ENCODE results near the gene ITGA3. TPM values are rescaled to one million over a fixed set of nuclear protein-coding genes. Genes with fewer than 3 reads are reported as not detected.

ITGA3 gene
- polyA plus RNA-seq, 1 of the 3 experiments (the other 2 are of a cell fraction) = 766 TPM

GRCh38 chr17:50056217-50056960, 479 bp downstream of the ITGA3 start (continued):
- TF ChIP-seq NFIC (IDR thresholded peaks at IDR 0.05; ENCODE audit: borderline replicate concordance) (no peak), GABPA (IDR thresholded peaks at IDR 0.05; ENCODE audit: low read depth) (no peak), MAX (IDR thresholded peaks at IDR 0.05; ENCODE audit: low read depth) (no peak), RFX5 (IDR thresholded peaks at IDR 0.05; ENCODE audit: low read length) (no peak), RXRA (IDR thresholded peaks at IDR 0.05; ENCODE audit: borderline replicate concordance, low read depth) (no peak; the same call in 1 of the 2 replicates), SMC3 (IDR thresholded peaks at IDR 0.05; ENCODE audit: low read depth, low read length) (peak; percentile 32; the same call in 1 of the 2 replicates), MXI1 (IDR thresholded peaks at IDR 0.05; ENCODE audit: low read depth, low read length) (0 out of 2 replicates have a peak, but pooled peaks have one; percentile 52), EZH2phosphoT487 (IDR thresholded peaks at IDR 0.05; ENCODE audit: borderline replicate concordance, low read depth) (no peak), NRF1 (IDR thresholded peaks at IDR 0.05; ENCODE audit: low read depth, low read length) (no peak), YY1 (IDR thresholded peaks at IDR 0.05; ENCODE audit: low read depth) (no peak)
- TF ChIP-seq, protein P1, sequence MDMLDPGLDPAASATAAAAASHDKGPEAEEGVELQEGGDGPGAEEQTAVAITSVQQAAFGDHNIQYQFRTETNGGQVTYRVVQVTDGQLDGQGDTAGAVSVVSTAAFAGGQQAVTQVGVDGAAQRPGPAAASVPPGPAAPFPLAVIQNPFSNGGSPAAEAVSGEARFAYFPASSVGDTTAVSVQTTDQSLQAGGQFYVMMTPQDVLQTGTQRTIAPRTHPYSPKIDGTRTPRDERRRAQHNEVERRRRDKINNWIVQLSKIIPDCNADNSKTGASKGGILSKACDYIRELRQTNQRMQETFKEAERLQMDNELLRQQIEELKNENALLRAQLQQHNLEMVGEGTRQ (IDR thresholded peaks at IDR 0.05; ENCODE audit: borderline replicate concordance, low read depth, low read length) = no peak

DNA sequence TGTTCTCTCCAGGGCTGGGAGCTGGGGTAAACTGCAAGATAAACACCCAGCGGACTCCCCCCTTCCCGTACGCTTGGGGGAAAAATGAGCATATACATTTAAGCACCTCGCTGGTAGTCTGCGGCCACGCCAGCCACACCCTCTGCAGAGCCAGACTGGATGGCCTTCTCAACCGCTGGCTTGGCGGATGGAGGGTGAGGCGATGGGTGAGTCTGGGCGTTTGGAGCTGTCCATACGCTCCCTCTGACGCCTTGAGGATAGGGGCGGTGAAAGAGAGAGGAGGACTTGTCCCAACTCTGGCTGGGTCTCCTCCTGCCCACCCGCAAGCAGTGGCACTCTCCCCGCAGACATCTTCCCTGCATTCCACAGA, 1.0 kb downstream of the ITGA3 start:
- Histone ChIP-seq H3K36me3 (replicated peaks in 1 of 2; ENCODE audit: control insufficient read depth in 1 of 2, insufficient read depth in 2 of 2, low read length in 1 of 2) (peaks cover 0 to 37% of the 10 kb centered on the region in 2 experiments), H3K4me3 (ENCODE audit: low read depth in 2 of 2, low read length in 1 of 2) (peak overlapping the region; percentile 90 to 91), H4K20me1 (ENCODE audit: insufficient read depth) (no peaks in the 10 kb centered on the region), H3K4me1 (ENCODE audit: control insufficient read depth in 1 of 2, insufficient read depth in 2 of 2, low read depth in 1 of 2, low read length in 1 of 2) (peaks cover 61 to 67% of the 10 kb centered on the region in 2 experiments), H2AFZ (ENCODE audit: low read depth) (no peak overlapping the region), H3K79me2 (ENCODE audit: insufficient read depth) (peaks cover 97% of the 10 kb centered on the region), H3F3A (replicated peaks; ENCODE audit: insufficient read depth) (peaks cover 87% of the 10 kb centered on the region), H3K27me3 (ENCODE audit: insufficient read depth) (no peaks in the 10 kb centered on the region), H3K9ac (peak overlapping the region; percentile 98), H3K27ac (ENCODE audit: low read depth in 2 of 2, low read length in 1 of 2) (peak overlapping the region; percentile 90 to 100), H3K9me2 (no peaks in the 10 kb centered on the region), H3K9me3 (no peaks in the 10 kb centered on the region), H3K4me2 (peak overlapping the region; percentile 96)
- ChIA-PET POLR2A (interaction anchor here (1.1 to 1.6 kb wide), 3 partner anchors 18 to 122 kb away, joined by 3 read pairs; no protein-coding TSS in a partner anchor), CTCF (interaction anchor here (0.8 to 9.0 kb wide), 25 partner anchors 9 to 240 kb away, joined by 3 to 126 read pairs (median 6); partner anchors contain the start of genes DLX3 and PDK2)
- DNase-seq = no peak
- 29% methylated on average over 15 of the region's 15 CpGs for WGBS (ENCODE audit: low lambda C conversion rate)
- TF ChIP-seq, protein P2, sequence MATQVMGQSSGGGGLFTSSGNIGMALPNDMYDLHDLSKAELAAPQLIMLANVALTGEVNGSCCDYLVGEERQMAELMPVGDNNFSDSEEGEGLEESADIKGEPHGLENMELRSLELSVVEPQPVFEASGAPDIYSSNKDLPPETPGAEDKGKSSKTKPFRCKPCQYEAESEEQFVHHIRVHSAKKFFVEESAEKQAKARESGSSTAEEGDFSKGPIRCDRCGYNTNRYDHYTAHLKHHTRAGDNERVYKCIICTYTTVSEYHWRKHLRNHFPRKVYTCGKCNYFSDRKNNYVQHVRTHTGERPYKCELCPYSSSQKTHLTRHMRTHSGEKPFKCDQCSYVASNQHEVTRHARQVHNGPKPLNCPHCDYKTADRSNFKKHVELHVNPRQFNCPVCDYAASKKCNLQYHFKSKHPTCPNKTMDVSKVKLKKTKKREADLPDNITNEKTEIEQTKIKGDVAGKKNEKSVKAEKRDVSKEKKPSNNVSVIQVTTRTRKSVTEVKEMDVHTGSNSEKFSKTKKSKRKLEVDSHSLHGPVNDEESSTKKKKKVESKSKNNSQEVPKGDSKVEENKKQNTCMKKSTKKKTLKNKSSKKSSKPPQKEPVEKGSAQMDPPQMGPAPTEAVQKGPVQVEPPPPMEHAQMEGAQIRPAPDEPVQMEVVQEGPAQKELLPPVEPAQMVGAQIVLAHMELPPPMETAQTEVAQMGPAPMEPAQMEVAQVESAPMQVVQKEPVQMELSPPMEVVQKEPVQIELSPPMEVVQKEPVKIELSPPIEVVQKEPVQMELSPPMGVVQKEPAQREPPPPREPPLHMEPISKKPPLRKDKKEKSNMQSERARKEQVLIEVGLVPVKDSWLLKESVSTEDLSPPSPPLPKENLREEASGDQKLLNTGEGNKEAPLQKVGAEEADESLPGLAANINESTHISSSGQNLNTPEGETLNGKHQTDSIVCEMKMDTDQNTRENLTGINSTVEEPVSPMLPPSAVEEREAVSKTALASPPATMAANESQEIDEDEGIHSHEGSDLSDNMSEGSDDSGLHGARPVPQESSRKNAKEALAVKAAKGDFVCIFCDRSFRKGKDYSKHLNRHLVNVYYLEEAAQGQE (IDR thresholded peaks at IDR 0.05; ENCODE audit: low read depth, low read length) = peak; percentile 73
- no peak for TF ChIP-seq MEF2A (IDR thresholded peaks at IDR 0.05; ENCODE audit: borderline replicate concordance, low read depth)
